GM12878 (cell line): ENCODE results near the gene PKLR.

Experiments
- EZH2 ChIP-seq: IDR thresholded peaks from 2 replicates; pipeline ENCODE4 v1.6.1; 2012; ENCODE audit warnings: low read depth, mild to moderate bottlenecking, control low read depth, inconsistent platforms, low read length, borderline replicate concordance; ENCODE audit not compliant: control insufficient read depth
- FOS ChIP-seq: IDR thresholded peaks from 3 replicates; pipeline ENCODE4 v1.6.1; 2011; ENCODE audit warnings: borderline replicate concordance; ENCODE audit not compliant: insufficient read length; ENCODE audit errors: extremely low read depth
- POLR2A ChIP-seq: IDR thresholded peaks from 2 replicates; pipeline ENCODE4 v1.6.1; 2011; ENCODE audit warnings: low read depth, mild to moderate bottlenecking, low read length
- YY1 ChIP-seq: IDR thresholded peaks from 2 replicates; pipeline ENCODE4 v1.6.1; 2011; ENCODE audit warnings: low read depth, mild to moderate bottlenecking, low read length
- TF ChIP-seq, protein P1 (sequence below): IDR thresholded peaks from 2 replicates; pipeline ENCODE4 v1.6.1; 2012; ENCODE audit warnings: low read depth, low read length, improper control_type of control experiment

GRCh38 chr1:155253797-155254196, 47.4 kb downstream of the PKLR start:
- TF ChIP-seq FOS = no peak
- TF ChIP-seq EZH2 = no peak
- no peak for TF ChIP-seq POLR2A
- no peak for TF ChIP-seq YY1
- TF ChIP-seq, protein P1, sequence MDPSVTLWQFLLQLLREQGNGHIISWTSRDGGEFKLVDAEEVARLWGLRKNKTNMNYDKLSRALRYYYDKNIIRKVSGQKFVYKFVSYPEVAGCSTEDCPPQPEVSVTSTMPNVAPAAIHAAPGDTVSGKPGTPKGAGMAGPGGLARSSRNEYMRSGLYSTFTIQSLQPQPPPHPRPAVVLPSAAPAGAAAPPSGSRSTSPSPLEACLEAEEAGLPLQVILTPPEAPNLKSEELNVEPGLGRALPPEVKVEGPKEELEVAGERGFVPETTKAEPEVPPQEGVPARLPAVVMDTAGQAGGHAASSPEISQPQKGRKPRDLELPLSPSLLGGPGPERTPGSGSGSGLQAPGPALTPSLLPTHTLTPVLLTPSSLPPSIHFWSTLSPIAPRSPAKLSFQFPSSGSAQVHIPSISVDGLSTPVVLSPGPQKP = no peak
